ENCODE measurements around the gene CEP192.

DNA sequence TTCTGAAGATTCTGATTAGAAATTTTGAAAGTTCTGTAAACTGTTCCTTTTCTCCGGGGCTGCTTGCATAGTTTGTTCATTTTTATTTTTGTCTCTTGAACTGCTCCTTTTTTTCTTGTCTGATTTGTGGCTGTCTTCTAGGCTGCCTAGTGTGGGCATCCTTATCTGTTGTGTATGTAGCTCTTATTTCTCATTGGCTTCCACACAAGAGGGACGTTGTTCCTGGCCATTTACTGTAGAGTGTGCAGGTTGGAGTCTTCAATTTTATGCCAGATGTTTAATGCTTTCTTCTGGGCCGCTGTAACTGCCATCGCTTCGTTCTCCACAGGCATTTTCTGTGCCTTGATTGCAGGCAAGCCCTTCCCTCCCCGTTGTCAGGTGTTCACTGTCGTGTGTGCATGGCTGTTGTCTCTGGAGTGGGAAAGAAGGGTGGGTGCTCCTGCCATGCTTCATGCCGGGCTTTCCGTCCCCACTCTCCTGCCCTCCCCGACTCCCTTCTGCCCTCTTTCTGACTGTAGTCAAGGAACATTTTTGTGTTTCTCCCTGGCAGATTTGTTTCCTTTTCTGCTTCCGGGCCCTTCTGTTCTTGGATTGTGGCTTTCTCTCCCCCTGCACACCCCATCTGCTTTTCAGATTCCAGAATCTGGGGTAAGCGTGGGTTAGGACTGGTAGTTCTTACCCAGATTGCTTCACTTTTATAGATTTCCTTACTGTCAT is 15.5 kb downstream of the CEP192 start:
- TF ChIP-seq, protein P1, sequence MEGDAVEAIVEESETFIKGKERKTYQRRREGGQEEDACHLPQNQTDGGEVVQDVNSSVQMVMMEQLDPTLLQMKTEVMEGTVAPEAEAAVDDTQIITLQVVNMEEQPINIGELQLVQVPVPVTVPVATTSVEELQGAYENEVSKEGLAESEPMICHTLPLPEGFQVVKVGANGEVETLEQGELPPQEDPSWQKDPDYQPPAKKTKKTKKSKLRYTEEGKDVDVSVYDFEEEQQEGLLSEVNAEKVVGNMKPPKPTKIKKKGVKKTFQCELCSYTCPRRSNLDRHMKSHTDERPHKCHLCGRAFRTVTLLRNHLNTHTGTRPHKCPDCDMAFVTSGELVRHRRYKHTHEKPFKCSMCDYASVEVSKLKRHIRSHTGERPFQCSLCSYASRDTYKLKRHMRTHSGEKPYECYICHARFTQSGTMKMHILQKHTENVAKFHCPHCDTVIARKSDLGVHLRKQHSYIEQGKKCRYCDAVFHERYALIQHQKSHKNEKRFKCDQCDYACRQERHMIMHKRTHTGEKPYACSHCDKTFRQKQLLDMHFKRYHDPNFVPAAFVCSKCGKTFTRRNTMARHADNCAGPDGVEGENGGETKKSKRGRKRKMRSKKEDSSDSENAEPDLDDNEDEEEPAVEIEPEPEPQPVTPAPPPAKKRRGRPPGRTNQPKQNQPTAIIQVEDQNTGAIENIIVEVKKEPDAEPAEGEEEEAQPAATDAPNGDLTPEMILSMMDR (IDR thresholded peaks at IDR 0.05), result no peak
- TF ChIP-seq POLR2A (IDR thresholded peaks at IDR 0.05), result no peak

All from uterus (tissue), 2 donors.